Measurements from ENCODE around the gene IL17C. TPM values are rescaled to one million over a fixed set of nuclear protein-coding genes. Genes with fewer than 3 reads are reported as not detected.

IL17C gene
- total and polyA plus RNA-seq, 9 of the 15 experiments (the other 6 are each of a cell fraction or from before 2014, with no cell fraction given): not detected

DNA sequence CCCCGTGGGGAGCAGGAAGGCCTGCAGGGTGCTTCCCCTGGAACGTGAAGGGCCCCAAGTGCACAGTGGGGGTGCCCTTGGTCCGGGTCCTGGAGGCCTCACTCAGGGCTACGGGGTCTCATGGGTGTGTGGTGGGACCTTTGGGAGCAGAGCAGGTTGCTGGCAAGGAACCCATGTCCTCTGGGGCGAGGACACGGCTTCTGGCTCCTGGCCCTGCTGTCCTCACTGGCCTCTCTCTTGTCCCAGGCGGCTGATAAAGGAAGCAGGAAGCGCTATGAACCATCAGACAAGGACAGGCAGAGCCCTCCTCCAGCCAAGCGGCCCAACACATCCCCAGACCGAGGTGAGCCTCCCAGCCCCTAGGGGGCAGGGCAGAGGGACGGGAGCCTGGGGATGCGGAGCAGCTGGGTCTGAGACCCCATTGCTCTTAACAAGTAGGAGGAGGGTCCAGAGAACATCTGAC, 9.8 kb upstream of the IL17C start (continued):
- no peak for TF ChIP-seq KLF6 (CRISPR knock-in tag; IDR thresholded peaks at IDR 0.05; ENCODE audit: borderline replicate concordance)
- TF ChIP-seq JUN (IDR thresholded peaks at IDR 0.05; ENCODE audit: borderline replicate concordance, low read depth, low read length): 0 out of 2 replicates have a peak, but pooled peaks have one; percentile 41
- TF ChIP-seq JUN (CRISPR knock-in tag; IDR thresholded peaks at IDR 0.05; ENCODE audit: borderline replicate concordance): no peak
- TF ChIP-seq CTCFL (IDR thresholded peaks at IDR 0.05; ENCODE audit: borderline replicate concordance, insufficient read depth, low read depth, low read length, poor library complexity, severe bottlenecking): peak; percentile 99
- TF ChIP-seq C11orf30 (IDR thresholded peaks at IDR 0.05; ENCODE audit: low read depth): no peak
- TF ChIP-seq BMI1 (IDR thresholded peaks at IDR 0.05; ENCODE audit: low read length): no peak
- no peak for TF ChIP-seq HDAC6 (IDR thresholded peaks at IDR 0.05; ENCODE audit: low read depth, low read length)
- TF ChIP-seq CEBPZ (IDR thresholded peaks at IDR 0.05; ENCODE audit: borderline replicate concordance, low read depth, low read length): no peak
- TF ChIP-seq GTF2E2 (tag; IDR thresholded peaks at IDR 0.05): no peak
- TF ChIP-seq SMARCB1 (IDR thresholded peaks at IDR 0.05; ENCODE audit: insufficient read length, low read depth): no peak
- no peak for TF ChIP-seq MEF2D (tag; conservative IDR thresholded peaks at IDR 0.05; ENCODE audit: low read depth)
- no peak for TF ChIP-seq CBX8 (IDR thresholded peaks at IDR 0.05; ENCODE audit: borderline replicate concordance, extremely low read depth, low read depth, low read length, poor library complexity, severe bottlenecking)
- TF ChIP-seq ZBTB5 (IDR thresholded peaks at IDR 0.05): no peak
- TF ChIP-seq FOS (IDR thresholded peaks at IDR 0.05; ENCODE audit: extremely low read depth, insufficient read length): no peak
- no peak for TF ChIP-seq ASH1L (IDR thresholded peaks at IDR 0.05; ENCODE audit: borderline replicate concordance, low read depth, partially characterized antibody)
- TF ChIP-seq GTF2A2 (tag; IDR thresholded peaks at IDR 0.05): no peak
- TF ChIP-seq, protein P1, sequence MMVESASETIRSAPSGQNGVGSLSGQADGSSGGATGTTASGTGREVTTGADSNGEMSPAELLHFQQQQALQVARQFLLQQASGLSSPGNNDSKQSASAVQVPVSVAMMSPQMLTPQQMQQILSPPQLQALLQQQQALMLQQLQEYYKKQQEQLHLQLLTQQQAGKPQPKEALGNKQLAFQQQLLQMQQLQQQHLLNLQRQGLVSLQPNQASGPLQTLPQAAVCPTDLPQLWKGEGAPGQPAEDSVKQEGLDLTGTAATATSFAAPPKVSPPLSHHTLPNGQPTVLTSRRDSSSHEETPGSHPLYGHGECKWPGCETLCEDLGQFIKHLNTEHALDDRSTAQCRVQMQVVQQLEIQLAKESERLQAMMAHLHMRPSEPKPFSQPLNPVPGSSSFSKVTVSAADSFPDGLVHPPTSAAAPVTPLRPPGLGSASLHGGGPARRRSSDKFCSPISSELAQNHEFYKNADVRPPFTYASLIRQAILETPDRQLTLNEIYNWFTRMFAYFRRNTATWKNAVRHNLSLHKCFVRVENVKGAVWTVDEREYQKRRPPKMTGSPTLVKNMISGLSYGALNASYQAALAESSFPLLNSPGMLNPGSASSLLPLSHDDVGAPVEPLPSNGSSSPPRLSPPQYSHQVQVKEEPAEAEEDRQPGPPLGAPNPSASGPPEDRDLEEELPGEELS (CRISPR knock-in tag; IDR thresholded peaks at IDR 0.05; ENCODE audit: borderline replicate concordance): 0 out of 2 replicates have a peak, but pooled peaks have one; percentile 26

All from K562 (cell line).